HepG2 (cell line): ENCODE data around the gene MID2.

Source experiments
- EP300 ChIP-seq, 3 experiments: sonication (generic) in 1 of 3; formaldehyde crosslinking in 1 of 3; IDR thresholded peaks; 2 replicates each; pipeline versions ENCODE4 v1.5.1 to v1.6.1; 2011 to 2020; ENCODE audit warnings: low read depth in 2 of 3, low read length in 2 of 3, borderline replicate concordance in 1 of 3, improper control_type of control experiment in 1 of 3, mild to moderate bottlenecking in 1 of 3, missing genetic modification reagents in 1 of 3, moderate library complexity in 1 of 3
- JUND ChIP-seq: sonication (generic); formaldehyde crosslinking; IDR thresholded peaks from 2 replicates; pipeline ENCODE4 v1.8.0; 2022; ENCODE audit warnings: mild to moderate bottlenecking, missing genetic modification reagents
- PHF21A ChIP-seq: sonication (generic); formaldehyde crosslinking; IDR thresholded peaks from 2 replicates; pipeline ENCODE4 v1.5.0; 2020; ENCODE audit warnings: mild to moderate bottlenecking, missing genetic modification reagents
- SIN3A ChIP-seq: IDR thresholded peaks from 2 replicates; pipeline ENCODE4 v1.6.1; 2011; ENCODE audit warnings: low read depth, mild to moderate bottlenecking, control low read depth, low read length, borderline replicate concordance
- SIX4 ChIP-seq: sonication (generic); formaldehyde crosslinking; IDR thresholded peaks from 2 replicates; pipeline ENCODE4 v1.4.0; 2020; ENCODE audit warnings: missing genetic modification reagents
- TARDBP ChIP-seq: sonication (generic); formaldehyde crosslinking; IDR thresholded peaks from 2 replicates; pipeline ENCODE4 v1.8.0; 2022; ENCODE audit warnings: mild to moderate bottlenecking, missing genetic modification reagents
- ZFP36 ChIP-seq: fragments of 150-350 bp; IDR thresholded peaks from 2 replicates; pipeline ENCODE4 v1.6.1; 2018; ENCODE audit warnings: borderline replicate concordance, low read length, low read depth; ENCODE audit not compliant: partially characterized antibody
- TF ChIP-seq, protein P1 (sequence below): sonication (generic); formaldehyde crosslinking; IDR thresholded peaks from 2 replicates; pipeline ENCODE4 v1.5.0; 2020; ENCODE audit warnings: mild to moderate bottlenecking, missing genetic modification reagents, moderate library complexity

DNA sequence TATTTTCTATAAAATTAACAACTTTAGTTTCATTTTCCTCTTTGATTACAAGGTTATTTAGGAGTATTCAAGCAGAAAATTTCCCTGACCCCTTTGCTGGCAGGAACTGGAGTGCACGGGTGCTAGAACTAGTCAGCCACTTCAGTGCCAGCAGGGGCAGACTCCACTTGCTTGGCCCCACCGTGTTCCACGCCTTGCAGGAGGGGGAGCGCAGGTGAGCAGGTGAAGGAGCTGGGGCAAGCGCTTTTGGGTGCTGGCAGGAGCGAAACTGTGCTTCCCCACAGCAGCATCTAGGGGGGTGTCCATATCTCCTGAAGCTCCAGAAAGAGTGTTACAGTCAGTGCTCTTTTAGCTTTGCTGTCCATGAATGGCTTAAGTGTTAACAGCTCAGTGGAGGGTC is 45.5 kb downstream of the MID2 start:
- TF ChIP-seq PHF21A (CRISPR knock-in tag) (no peak), SIN3A (no peak), EP300 (IDR thresholded peaks at IDR 0.05; ENCODE audit: low read depth in 2 of 2, low read length in 2 of 2) (no peak), EP300 (CRISPR knock-in tag; IDR thresholded peaks at IDR 0.05; ENCODE audit: borderline replicate concordance) (no peak), JUND (CRISPR knock-in tag) (no peak), ZFP36 (no peak), SIX4 (no peak), TARDBP (no peak)
- TF ChIP-seq, protein P1, sequence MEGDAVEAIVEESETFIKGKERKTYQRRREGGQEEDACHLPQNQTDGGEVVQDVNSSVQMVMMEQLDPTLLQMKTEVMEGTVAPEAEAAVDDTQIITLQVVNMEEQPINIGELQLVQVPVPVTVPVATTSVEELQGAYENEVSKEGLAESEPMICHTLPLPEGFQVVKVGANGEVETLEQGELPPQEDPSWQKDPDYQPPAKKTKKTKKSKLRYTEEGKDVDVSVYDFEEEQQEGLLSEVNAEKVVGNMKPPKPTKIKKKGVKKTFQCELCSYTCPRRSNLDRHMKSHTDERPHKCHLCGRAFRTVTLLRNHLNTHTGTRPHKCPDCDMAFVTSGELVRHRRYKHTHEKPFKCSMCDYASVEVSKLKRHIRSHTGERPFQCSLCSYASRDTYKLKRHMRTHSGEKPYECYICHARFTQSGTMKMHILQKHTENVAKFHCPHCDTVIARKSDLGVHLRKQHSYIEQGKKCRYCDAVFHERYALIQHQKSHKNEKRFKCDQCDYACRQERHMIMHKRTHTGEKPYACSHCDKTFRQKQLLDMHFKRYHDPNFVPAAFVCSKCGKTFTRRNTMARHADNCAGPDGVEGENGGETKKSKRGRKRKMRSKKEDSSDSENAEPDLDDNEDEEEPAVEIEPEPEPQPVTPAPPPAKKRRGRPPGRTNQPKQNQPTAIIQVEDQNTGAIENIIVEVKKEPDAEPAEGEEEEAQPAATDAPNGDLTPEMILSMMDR (CRISPR knock-in tag): no peak
